Liver (tissue), 9 donors: ENCODE measurements around the gene LPAR6. TPM values are rescaled to one million over a fixed set of nuclear protein-coding genes. Genes with fewer than 3 reads are reported as not detected.

Experiments used
- DNase-seq: peaks from one replicate; pipeline ENCODE4 v3.0.0-alpha.2; 2017; ENCODE audit warnings: low spot score
- H3K27ac ChIP-seq, 2 donors: one replicate each; pipeline ENCODE4 v1.7.0; 2013; ENCODE audit warnings: inconsistent platforms in 2 of 2, low read length in 2 of 2, control low read depth in 1 of 2, low read depth in 1 of 2, mild to moderate bottlenecking in 1 of 2
- H3K27me3 ChIP-seq, 4 donors: one replicate each; pipeline versions ENCODE4 v1.6.1 to v1.7.0; 2013; ENCODE audit warnings: low read length in 3 of 4, inconsistent platforms in 1 of 4, mild to moderate bottlenecking in 1 of 4, moderate library complexity in 1 of 4; ENCODE audit not compliant: control insufficient read depth in 4 of 4, insufficient read depth in 4 of 4
- H3K36me3 ChIP-seq, 4 donors: one replicate each; pipeline versions ENCODE4 v1.6.1 to v1.7.0; 2013; ENCODE audit warnings: low read length in 3 of 4, mild to moderate bottlenecking in 3 of 4, low read depth in 1 of 4, moderate library complexity in 1 of 4; ENCODE audit not compliant: control insufficient read depth in 4 of 4, insufficient read depth in 3 of 4
- H3K4me1 ChIP-seq, 4 donors: one replicate each; pipeline versions ENCODE4 v1.6.1 to v1.7.0; 2013; ENCODE audit warnings: low read length in 3 of 4, mild to moderate bottlenecking in 3 of 4, moderate library complexity in 1 of 4; ENCODE audit not compliant: control insufficient read depth in 4 of 4, insufficient read depth in 4 of 4
- H3K4me3 ChIP-seq, 3 donors: one replicate each; pipeline versions ENCODE4 v1.6.1 to v1.7.0; 2013; ENCODE audit warnings: low read length in 3 of 3, control low read depth in 1 of 3, low read depth in 1 of 3, mild to moderate bottlenecking in 1 of 3
- H3K9ac ChIP-seq, 2 donors: one replicate each; pipeline ENCODE4 v1.7.0; 2013; ENCODE audit warnings: low read length in 2 of 2, mild to moderate bottlenecking in 2 of 2, moderate library complexity in 2 of 2, control low read depth in 1 of 2, low read depth in 1 of 2
- H3K9me3 ChIP-seq, 4 donors: one replicate each; pipeline versions ENCODE4 v1.6.1 to v1.7.0; 2013; ENCODE audit warnings: low read length in 3 of 4; ENCODE audit not compliant: control insufficient read depth in 4 of 4
- EGR1 ChIP-seq, 2 donors: IDR thresholded peaks; 2 replicates each; pipeline ENCODE4 v1.6.1; 2016 to 2018; ENCODE audit warnings: antibody characterized with exemption in 2 of 2, low read depth in 2 of 2
- FOXA1 ChIP-seq: IDR thresholded peaks from 2 replicates; pipeline ENCODE4 v1.6.1; 2016; ENCODE audit warnings: antibody characterized with exemption
- FOXA2 ChIP-seq: IDR thresholded peaks from 2 replicates; pipeline ENCODE4 v1.6.1; 2016; ENCODE audit warnings: antibody characterized with exemption
- GABPA ChIP-seq, 2 donors: IDR thresholded peaks in 1 of 2; conservative IDR thresholded peaks in 1 of 2; 2 replicates each; pipeline ENCODE4 v1.6.1; 2016; ENCODE audit warnings: antibody characterized with exemption in 2 of 2, mild to moderate bottlenecking in 1 of 2, moderate library complexity in 1 of 2
- HNF4A ChIP-seq, 2 donors: conservative IDR thresholded peaks; 2 replicates each; pipeline ENCODE4 v1.6.1; 2016; ENCODE audit warnings: antibody characterized with exemption in 2 of 2, mild to moderate bottlenecking in 2 of 2
- HNF4G ChIP-seq: IDR thresholded peaks from 2 replicates; pipeline ENCODE4 v1.6.1; 2016; ENCODE audit warnings: antibody characterized with exemption
- JUND ChIP-seq, 2 donors: IDR thresholded peaks; 2 replicates each; pipeline ENCODE4 v1.6.1; 2016; ENCODE audit warnings: antibody characterized with exemption in 2 of 2
- NR2F2 ChIP-seq: IDR thresholded peaks from 2 replicates; pipeline ENCODE4 v1.6.1; 2016; ENCODE audit warnings: antibody characterized with exemption
- RAD21 ChIP-seq, 2 donors: IDR thresholded peaks; 2 replicates each; pipeline ENCODE4 v1.6.1; 2016; ENCODE audit warnings: antibody characterized with exemption in 2 of 2, mild to moderate bottlenecking in 2 of 2
- RXRA ChIP-seq, 2 donors: IDR thresholded peaks; 2 replicates each; pipeline ENCODE4 v1.6.1; 2017 to 2018; ENCODE audit warnings: antibody characterized with exemption in 2 of 2, mild to moderate bottlenecking in 1 of 2
- SP1 ChIP-seq: IDR thresholded peaks from 2 replicates; pipeline ENCODE4 v1.6.1; 2018; ENCODE audit warnings: antibody characterized with exemption, mild to moderate bottlenecking
- TAF1 ChIP-seq: conservative IDR thresholded peaks from 2 replicates; pipeline ENCODE4 v1.6.1; 2016; ENCODE audit warnings: antibody characterized with exemption, mild to moderate bottlenecking
- YY1 ChIP-seq: IDR thresholded peaks from 2 replicates; pipeline ENCODE4 v1.6.1; 2016; ENCODE audit warnings: antibody characterized with exemption, mild to moderate bottlenecking
- WGBS: extraction: QIAGEN DNeasy Blood & Tissue Kit; methylation state at CpG from one replicate; pipeline ENCODE4 v1.1.7; 2013; 5-methylcytosine and 5-hydroxymethylcytosine counted together
- polyA plus RNA-seq, 2 donors: library from polyadenylated mRNA; stranded (reverse) in 1 of 2; unstranded in 1 of 2; fragments of 200-250 nt in 1 of 2; fragments of >200 nt in 1 of 2; fragmentation: Nextera tagmentation in 1 of 2; extraction: Ambion mirVana in 1 of 2; gene quantifications; one replicate each; pipeline versions ENCODE4 v1.2.1 to v1.2.3, GENCODE V29; 2013 to 2015
- total RNA-seq, 2 donors: library from RNA; depleted of rRNA; stranded (reverse); fragments of >200 nt; gene quantifications; one replicate each; pipeline ENCODE4 v1.2.3, GENCODE V29; 2014
- TF ChIP-seq, protein P1 (sequence below): IDR thresholded peaks from 2 replicates; pipeline ENCODE4 v1.6.1; 2016; ENCODE audit warnings: antibody characterized with exemption
- TF ChIP-seq, protein P2 (sequence below): IDR thresholded peaks from 2 replicates; pipeline ENCODE4 v1.6.1; 2016; ENCODE audit warnings: antibody characterized with exemption, mild to moderate bottlenecking
- TF ChIP-seq, protein P3 (sequence below): fragments of 150-350 bp; IDR thresholded peaks from 2 replicates; pipeline ENCODE4 v1.5.1; 2017; ENCODE audit warnings: improper control_type of control experiment, low read depth, low read length; ENCODE audit not compliant: missing input control
- TF ChIP-seq, protein P4 (sequence below): IDR thresholded peaks from 2 replicates; pipeline ENCODE4 v1.6.1; 2016; ENCODE audit warnings: antibody characterized with exemption
- TF ChIP-seq, protein P5 (sequence below): IDR thresholded peaks from 2 replicates; pipeline ENCODE4 v1.6.1; 2016; ENCODE audit warnings: antibody characterized with exemption
- donor health status: healthy.
- donor health status: healthy.
- donor health status: healthy.
- donor health status: healthy.
- donor health status: healthy.

Gene LPAR6
- total and polyA plus RNA-seq, 4 donors: 5.9 to 12.4 (median 9.5) TPM

DNA sequence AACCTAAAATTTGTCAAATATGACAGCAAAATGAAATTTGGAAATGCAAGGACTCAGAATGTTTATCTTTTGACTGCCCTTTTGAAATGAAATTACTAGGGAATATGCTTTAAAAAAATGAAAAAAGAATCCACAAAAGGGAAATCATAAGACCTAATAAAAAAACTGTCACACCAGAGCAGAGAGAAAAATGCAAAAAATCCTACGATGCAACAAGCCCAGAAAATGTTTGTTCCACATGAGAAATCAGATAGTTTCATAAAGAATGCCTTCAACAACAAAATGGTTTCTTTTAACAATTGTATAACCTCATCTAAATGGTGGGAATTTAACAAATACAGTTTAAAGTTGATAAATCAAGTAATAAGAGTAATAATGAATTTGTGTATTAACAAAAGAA is 8.0 kb downstream of the LPAR6 start:
- Histone ChIP-seq H3K27ac (no peak overlapping the region), H3K4me1 (no peaks in the 10 kb centered on the region), H3K9me3 (no peaks in the 10 kb centered on the region), H3K9ac (peak overlapping the region in 1 of 2 donors; percentile 7), H3K36me3 (no peaks in the 10 kb centered on the region), H3K27me3 (no peaks in the 10 kb centered on the region), H3K4me3 (no peak overlapping the region)
- 76% methylated on average over 1 of the region's 1 CpG for WGBS
- TF ChIP-seq EGR1 (IDR thresholded peaks at IDR 0.05; ENCODE audit: low read depth in 2 of 2) (no peak), JUND (IDR thresholded peaks at IDR 0.05) (no peak), YY1 (no peak), RAD21 (IDR thresholded peaks at IDR 0.05) (no peak)
- DNase-seq: no peak

DNA sequence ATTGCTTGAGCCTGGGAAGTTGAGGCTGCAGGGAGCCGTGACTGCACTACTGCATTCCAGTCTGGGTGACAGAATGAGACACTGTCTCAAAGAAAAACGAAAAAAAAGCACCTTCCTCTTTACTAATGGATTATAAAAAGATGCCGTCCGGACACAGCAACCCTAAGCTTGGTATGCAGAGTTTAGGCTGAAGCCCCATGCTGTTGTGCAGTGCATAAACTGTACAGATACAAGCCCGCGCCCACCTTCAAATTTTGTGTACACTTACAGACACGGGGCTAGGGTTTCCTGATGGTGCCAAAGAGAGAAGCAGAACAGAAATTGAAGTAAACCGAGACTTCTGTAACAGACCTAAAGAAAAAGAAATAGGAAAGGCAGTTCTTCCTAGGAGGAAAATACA is 9.0 kb downstream of the LPAR6 start:
- TF ChIP-seq YY1 (no peak), SP1 (no peak), FOXA1 (no peak), EGR1 (IDR thresholded peaks at IDR 0.05; ENCODE audit: low read depth in 2 of 2) (no peak), RXRA (IDR thresholded peaks at IDR 0.05) (no peak), RAD21 (IDR thresholded peaks at IDR 0.05) (no peak), JUND (IDR thresholded peaks at IDR 0.05) (no peak), NR2F2 (no peak), TAF1 (no peak), GABPA (IDR thresholded peaks at IDR 0.05 in 1 of 2, conservative IDR thresholded peaks at IDR 0.05 in 1 of 2) (no peak), HNF4A (conservative IDR thresholded peaks at IDR 0.05) (no peak), HNF4G (no peak), FOXA2 (no peak)
- TF ChIP-seq, protein P1, sequence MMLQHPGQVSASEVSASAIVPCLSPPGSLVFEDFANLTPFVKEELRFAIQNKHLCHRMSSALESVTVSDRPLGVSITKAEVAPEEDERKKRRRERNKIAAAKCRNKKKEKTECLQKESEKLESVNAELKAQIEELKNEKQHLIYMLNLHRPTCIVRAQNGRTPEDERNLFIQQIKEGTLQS: no peak
- TF ChIP-seq, protein P2, sequence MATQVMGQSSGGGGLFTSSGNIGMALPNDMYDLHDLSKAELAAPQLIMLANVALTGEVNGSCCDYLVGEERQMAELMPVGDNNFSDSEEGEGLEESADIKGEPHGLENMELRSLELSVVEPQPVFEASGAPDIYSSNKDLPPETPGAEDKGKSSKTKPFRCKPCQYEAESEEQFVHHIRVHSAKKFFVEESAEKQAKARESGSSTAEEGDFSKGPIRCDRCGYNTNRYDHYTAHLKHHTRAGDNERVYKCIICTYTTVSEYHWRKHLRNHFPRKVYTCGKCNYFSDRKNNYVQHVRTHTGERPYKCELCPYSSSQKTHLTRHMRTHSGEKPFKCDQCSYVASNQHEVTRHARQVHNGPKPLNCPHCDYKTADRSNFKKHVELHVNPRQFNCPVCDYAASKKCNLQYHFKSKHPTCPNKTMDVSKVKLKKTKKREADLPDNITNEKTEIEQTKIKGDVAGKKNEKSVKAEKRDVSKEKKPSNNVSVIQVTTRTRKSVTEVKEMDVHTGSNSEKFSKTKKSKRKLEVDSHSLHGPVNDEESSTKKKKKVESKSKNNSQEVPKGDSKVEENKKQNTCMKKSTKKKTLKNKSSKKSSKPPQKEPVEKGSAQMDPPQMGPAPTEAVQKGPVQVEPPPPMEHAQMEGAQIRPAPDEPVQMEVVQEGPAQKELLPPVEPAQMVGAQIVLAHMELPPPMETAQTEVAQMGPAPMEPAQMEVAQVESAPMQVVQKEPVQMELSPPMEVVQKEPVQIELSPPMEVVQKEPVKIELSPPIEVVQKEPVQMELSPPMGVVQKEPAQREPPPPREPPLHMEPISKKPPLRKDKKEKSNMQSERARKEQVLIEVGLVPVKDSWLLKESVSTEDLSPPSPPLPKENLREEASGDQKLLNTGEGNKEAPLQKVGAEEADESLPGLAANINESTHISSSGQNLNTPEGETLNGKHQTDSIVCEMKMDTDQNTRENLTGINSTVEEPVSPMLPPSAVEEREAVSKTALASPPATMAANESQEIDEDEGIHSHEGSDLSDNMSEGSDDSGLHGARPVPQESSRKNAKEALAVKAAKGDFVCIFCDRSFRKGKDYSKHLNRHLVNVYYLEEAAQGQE: no peak
- TF ChIP-seq, protein P3, sequence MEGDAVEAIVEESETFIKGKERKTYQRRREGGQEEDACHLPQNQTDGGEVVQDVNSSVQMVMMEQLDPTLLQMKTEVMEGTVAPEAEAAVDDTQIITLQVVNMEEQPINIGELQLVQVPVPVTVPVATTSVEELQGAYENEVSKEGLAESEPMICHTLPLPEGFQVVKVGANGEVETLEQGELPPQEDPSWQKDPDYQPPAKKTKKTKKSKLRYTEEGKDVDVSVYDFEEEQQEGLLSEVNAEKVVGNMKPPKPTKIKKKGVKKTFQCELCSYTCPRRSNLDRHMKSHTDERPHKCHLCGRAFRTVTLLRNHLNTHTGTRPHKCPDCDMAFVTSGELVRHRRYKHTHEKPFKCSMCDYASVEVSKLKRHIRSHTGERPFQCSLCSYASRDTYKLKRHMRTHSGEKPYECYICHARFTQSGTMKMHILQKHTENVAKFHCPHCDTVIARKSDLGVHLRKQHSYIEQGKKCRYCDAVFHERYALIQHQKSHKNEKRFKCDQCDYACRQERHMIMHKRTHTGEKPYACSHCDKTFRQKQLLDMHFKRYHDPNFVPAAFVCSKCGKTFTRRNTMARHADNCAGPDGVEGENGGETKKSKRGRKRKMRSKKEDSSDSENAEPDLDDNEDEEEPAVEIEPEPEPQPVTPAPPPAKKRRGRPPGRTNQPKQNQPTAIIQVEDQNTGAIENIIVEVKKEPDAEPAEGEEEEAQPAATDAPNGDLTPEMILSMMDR: no peak
- TF ChIP-seq, protein P4, sequence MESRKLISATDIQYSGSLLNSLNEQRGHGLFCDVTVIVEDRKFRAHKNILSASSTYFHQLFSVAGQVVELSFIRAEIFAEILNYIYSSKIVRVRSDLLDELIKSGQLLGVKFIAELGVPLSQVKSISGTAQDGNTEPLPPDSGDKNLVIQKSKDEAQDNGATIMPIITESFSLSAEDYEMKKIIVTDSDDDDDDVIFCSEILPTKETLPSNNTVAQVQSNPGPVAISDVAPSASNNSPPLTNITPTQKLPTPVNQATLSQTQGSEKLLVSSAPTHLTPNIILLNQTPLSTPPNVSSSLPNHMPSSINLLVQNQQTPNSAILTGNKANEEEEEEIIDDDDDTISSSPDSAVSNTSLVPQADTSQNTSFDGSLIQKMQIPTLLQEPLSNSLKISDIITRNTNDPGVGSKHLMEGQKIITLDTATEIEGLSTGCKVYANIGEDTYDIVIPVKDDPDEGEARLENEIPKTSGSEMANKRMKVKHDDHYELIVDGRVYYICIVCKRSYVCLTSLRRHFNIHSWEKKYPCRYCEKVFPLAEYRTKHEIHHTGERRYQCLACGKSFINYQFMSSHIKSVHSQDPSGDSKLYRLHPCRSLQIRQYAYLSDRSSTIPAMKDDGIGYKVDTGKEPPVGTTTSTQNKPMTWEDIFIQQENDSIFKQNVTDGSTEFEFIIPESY: no peak
- TF ChIP-seq, protein P5, sequence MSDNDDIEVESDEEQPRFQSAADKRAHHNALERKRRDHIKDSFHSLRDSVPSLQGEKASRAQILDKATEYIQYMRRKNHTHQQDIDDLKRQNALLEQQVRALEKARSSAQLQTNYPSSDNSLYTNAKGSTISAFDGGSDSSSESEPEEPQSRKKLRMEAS: no peak
- no peak overlapping the region for H3K9ac ChIP-seq
- 85% methylated on average over 8 of the region's 8 CpGs for whole genome bisulfite sequencing

More for the DNA sequence above, 9.0 kb downstream of the LPAR6 start:
- no peaks in the 10 kb centered on the region for H3K9me3 ChIP-seq
- no peak overlapping the region for H3K4me3 ChIP-seq
- H3K36me3 ChIP-seq: no peaks in the 10 kb centered on the region
- H3K4me1 ChIP-seq: no peaks in the 10 kb centered on the region
- no peaks in the 10 kb centered on the region for H3K27me3 ChIP-seq
- peak overlapping the region in 1 of 2 donors; percentile 23 for H3K27ac ChIP-seq
- DNase-seq: no peak
